ENCODE data around the gene ADGRB2.

DNA sequence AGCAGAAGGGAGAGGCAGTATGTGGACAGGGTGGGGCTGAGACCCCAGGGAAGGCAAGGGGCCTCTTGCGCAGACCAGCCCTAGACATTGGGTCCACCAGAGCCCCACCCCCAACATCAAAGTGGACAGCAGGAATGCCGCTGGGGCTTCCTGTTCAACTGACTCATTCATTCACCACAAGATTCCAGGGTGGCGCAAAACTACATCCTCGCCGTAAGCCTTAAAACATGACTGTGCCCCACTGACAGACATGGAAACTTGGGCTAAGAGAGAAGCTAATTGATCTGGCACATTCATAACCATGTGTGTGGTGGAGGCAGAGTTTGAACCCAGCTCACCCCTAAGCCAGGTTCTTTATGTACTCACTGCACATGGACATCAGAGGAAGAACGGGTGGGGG, 74.3 kb downstream of the ADGRB2 start:
- TF ChIP-seq, protein P1, sequence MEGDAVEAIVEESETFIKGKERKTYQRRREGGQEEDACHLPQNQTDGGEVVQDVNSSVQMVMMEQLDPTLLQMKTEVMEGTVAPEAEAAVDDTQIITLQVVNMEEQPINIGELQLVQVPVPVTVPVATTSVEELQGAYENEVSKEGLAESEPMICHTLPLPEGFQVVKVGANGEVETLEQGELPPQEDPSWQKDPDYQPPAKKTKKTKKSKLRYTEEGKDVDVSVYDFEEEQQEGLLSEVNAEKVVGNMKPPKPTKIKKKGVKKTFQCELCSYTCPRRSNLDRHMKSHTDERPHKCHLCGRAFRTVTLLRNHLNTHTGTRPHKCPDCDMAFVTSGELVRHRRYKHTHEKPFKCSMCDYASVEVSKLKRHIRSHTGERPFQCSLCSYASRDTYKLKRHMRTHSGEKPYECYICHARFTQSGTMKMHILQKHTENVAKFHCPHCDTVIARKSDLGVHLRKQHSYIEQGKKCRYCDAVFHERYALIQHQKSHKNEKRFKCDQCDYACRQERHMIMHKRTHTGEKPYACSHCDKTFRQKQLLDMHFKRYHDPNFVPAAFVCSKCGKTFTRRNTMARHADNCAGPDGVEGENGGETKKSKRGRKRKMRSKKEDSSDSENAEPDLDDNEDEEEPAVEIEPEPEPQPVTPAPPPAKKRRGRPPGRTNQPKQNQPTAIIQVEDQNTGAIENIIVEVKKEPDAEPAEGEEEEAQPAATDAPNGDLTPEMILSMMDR (IDR thresholded peaks at IDR 0.05; ENCODE audit: borderline replicate concordance, extremely low read depth, low read length, poor library complexity, severe bottlenecking) = no peak
- no peak for TF ChIP-seq EZH2 (IDR thresholded peaks at IDR 0.05; ENCODE audit: borderline replicate concordance, low read depth, low read length, severe bottlenecking)

All from DND-41 (cell line).